Retinal pigment epithelial cell (primary cell): ENCODE data around the gene CNKSR2.

Experiments
- DNase-seq: peaks from one replicate; pipeline ENCODE4 v3.0.0-alpha.2; 2010; ENCODE audit warnings: low read depth
- H3K4me3 ChIP-seq: 2 replicates; pipeline ENCODE4 v1.5.1; 2011; ENCODE audit warnings: mild to moderate bottlenecking, low read length, control low read depth, moderate library complexity
- TF ChIP-seq, protein P1 (sequence below): conservative IDR thresholded peaks from 2 replicates; pipeline ENCODE4 v1.5.1; 2011; ENCODE audit warnings: low read depth, low read length, control low read depth, inconsistent platforms

Gene CNKSR2

DNA sequence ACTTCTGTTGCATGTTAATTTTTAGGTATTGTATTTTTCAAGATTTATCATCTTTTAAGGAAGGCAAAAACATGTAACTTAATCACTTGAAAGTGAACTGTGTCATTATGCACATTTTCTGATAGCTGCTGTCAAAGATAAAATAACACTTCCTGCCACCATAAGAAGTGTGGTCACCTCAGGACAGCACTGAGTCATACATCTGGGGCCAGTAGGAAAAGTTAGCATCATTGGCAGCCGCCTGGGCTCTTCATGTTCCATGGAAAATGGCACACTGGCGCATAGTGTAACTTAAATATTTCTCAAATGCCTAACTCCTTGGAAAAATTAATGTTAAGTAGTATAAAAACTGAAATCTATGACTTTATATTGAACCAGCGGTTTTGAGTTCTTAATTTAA lies 24.2 kb downstream of the CNKSR2 start:
- TF ChIP-seq, protein P1, sequence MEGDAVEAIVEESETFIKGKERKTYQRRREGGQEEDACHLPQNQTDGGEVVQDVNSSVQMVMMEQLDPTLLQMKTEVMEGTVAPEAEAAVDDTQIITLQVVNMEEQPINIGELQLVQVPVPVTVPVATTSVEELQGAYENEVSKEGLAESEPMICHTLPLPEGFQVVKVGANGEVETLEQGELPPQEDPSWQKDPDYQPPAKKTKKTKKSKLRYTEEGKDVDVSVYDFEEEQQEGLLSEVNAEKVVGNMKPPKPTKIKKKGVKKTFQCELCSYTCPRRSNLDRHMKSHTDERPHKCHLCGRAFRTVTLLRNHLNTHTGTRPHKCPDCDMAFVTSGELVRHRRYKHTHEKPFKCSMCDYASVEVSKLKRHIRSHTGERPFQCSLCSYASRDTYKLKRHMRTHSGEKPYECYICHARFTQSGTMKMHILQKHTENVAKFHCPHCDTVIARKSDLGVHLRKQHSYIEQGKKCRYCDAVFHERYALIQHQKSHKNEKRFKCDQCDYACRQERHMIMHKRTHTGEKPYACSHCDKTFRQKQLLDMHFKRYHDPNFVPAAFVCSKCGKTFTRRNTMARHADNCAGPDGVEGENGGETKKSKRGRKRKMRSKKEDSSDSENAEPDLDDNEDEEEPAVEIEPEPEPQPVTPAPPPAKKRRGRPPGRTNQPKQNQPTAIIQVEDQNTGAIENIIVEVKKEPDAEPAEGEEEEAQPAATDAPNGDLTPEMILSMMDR, result no peak
- no peak for DNase-seq
- H3K4me3 ChIP-seq, result no peak overlapping the region

DNA sequence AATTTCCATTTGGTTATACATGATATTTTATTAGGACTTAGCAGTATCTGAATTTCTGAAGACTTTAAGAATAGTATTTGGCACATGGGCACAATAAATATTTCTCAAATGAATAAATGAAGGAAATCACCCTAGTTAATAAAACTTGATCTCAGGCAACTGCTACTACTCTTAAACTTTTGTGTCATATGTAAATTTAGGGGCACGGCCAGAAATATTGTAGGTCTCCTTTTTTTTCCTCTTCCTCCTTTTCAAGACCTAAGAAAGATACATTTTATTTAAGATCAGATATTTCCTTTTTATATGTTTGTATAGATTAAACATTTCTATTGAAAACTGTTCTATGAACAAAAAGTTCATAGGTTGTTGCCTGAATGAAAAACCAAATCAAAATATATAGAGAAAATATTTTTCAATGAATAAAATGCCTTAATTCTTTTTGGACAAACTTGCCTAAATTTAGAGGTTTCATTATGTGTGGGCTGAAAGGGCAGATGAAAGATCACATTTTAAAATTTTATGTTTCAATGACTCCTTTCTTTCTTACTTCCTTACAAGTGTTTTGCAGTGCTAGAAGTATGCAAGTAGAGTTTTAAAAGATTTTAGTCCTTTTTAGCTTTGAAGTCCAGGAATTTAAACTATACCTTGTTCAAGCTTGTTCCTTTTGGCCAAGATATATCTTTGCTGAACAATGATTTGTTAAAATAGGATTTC lies 26.3 kb downstream of the CNKSR2 start:
- TF ChIP-seq, protein P1, result no peak
- DNase-seq, result no peak
- H3K4me3 ChIP-seq, result no peak overlapping the region

- no peak for DNase-seq
- no peak overlapping the region for H3K4me3 ChIP-seq
- TF ChIP-seq, protein P1, result no peak
Observed at GRCh38 chrX:21408307-21408706, 34.1 kb downstream of the CNKSR2 start.

DNA sequence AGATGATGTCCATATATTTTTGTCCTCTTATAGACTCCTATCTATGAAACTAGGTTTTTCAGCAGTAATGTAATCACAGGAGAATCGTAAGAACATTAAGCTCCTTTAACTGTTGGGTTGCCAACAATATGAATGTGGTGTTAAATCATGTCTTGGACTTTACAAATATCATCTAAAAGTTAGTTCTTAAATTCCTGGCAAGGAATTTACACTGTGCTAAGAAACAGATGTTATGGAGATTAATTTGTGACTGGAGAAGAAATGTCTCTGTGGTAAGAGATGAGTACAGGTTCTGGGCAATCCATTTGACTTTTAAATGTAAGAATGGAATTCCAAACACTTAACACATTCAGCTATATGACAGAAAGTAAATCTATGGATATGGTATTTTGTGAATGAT lies 34.6 kb downstream of the CNKSR2 start:
- TF ChIP-seq, protein P1, result no peak
- no peak overlapping the region for H3K4me3 ChIP-seq
- no peak for DNase-seq

GRCh38 chrX:21412029-21412428 lies 37.8 kb downstream of the CNKSR2 start:
- H3K4me3 ChIP-seq, result no peak overlapping the region
- TF ChIP-seq, protein P1, result no peak
- no peak for DNase-seq

GRCh38 chrX:21412883-21413282 lies 38.7 kb downstream of the CNKSR2 start:
- DNase-seq, result no peak

GRCh38 chrX:21427086-21427485 lies 52.9 kb downstream of the CNKSR2 start:
- no peak overlapping the region for H3K4me3 ChIP-seq
- TF ChIP-seq, protein P1, result no peak
- DNase-seq, result no peak

More at GRCh38 chrX:21412883-21413282, 38.7 kb downstream of the CNKSR2 start:
- TF ChIP-seq, protein P1, result no peak
- no peak overlapping the region for H3K4me3 ChIP-seq
